Stimulated activated CD4-positive, alpha-beta T cell treated with anti-CD3 and anti-CD28 coated beads, Interleukin-1b, Interleukin-23, amount 100 ng/mL, for 48 hours (primary cell): Measurements from ENCODE around the gene CCDC187.

Source experiments
- DNase-seq: peaks from one replicate; pipeline ENCODE4 v3.0.0-alpha.2; 2020

Gene CCDC187

DNA sequence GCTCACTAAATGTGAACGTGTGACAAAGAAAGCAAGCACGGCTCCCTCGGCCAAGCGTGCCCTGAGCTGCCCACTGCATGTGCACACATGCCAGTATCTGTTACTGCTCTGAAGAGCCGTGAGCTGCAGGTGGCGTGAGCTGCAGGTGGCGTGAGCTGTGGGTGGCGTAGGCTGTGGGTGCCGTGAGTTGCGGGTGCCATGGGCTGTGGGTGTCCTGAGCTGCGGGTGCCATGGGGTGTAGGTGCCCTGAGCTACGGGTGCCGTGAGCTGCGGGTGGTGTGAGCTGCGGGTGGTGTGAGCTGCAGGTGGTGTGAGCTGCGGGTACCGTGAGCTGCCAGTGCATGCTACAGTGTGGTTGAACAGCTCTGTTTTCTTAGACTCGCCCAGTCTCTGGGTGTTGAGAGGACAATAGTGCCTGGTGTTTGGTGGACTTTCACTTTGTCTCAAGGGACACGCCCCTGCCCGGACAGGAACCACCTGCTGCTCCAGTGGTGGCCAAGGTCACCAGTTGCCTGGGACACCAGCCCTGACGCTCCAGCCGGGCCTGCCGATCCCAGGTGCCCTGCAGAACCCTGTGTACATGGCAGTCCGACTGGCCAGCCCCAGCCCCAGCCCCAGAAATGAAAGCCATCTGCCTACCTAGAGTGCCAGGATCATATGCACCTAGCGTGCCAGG is 6.7 kb downstream of the CCDC187 start:
- no peak for DNase-seq

- DNase-seq, result no peak
Observed at GRCh38 chr9:136296434-136297015, 7.4 kb downstream of the CCDC187 start.

DNA sequence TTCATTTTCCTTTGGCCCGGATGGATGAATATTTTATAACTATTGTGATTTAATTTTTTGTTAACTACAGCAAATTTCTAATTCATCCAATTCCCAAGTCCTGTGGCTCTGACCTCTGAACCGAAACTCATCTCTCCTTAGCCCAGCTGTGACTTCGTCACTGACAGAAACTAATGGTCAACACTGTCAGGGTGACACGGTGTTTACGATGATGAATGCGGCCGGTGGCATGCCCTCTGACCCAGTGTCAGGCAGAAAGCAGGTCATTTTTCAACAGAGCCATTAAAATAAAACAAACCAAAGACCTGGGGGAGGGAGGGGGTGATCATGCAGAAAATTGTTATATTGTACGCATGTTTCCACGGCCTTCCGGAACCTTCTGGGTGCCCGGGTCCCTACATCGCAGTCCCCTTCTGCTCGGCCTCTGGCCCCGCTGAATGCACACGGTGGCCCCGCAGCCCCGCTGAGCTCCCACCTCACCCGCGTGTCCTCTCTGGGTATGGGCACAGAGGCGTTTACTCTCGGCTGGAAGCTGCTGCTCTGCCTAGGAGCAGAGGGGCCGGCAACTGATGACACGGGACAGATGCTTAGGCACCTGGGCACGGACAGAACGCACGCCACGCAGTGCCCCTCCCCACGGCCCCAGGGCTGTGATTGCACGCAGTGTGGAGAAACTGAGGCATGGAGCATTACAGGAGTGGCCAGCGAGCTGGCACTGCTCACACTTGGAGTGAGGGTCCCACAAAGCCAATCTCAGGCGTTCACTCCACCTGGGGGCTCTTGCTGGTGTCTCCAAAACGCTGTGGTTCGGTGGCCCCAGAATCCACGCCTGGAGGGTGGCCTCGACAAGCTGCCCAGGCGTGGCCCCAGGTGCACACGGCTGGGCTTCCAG is 8.1 kb downstream of the CCDC187 start:
- no peak for DNase-seq

DNA sequence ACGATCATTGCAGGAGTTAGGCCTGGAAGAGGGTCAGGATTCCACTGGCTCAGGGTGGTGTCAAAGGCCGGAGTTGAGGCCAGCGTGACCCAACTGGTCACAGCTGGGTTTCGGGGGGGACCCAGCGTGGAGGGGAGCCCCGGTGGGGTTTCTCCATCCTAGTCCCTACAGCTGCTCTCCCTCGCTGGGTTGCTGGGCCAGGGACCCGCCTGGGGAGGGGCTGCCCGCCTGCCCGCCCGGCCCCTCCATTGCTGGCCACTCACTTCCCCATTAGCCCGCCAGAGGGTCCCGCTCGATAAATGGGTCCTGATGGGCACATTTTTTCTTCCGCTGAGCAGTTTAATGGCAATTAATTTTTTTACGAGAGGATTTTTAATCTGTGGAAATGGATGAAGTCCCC is 8.8 kb downstream of the CCDC187 start:
- DNase-seq, result no peak

- DNase-seq, result no peak
Observed at GRCh38 chr9:136294437-136294836, 9.5 kb downstream of the CCDC187 start.

DNA sequence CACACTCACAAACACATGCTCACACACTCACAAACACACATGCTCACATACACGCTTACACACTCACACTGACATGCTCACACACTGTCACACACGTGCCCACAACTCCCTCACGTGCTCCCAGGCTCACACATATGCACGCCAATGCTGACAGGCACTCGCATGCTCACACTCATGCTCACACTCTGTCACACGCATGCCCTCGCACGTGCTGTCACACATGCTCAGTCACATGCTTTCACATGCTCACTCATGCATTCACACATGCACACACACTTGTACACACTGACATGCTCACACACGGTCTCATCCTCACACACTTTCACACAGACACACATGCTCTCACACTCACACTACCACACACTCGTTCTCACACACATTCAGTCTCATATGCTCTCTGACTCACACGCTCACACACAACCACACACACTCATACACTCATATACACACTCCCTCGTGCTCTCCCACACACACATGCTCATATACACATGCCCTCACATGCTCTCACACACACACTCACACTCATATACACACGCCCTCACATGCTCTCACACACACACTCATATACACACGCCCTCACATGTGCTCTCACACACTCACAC is 10.3 kb downstream of the CCDC187 start:
- no peak for DNase-seq

DNA sequence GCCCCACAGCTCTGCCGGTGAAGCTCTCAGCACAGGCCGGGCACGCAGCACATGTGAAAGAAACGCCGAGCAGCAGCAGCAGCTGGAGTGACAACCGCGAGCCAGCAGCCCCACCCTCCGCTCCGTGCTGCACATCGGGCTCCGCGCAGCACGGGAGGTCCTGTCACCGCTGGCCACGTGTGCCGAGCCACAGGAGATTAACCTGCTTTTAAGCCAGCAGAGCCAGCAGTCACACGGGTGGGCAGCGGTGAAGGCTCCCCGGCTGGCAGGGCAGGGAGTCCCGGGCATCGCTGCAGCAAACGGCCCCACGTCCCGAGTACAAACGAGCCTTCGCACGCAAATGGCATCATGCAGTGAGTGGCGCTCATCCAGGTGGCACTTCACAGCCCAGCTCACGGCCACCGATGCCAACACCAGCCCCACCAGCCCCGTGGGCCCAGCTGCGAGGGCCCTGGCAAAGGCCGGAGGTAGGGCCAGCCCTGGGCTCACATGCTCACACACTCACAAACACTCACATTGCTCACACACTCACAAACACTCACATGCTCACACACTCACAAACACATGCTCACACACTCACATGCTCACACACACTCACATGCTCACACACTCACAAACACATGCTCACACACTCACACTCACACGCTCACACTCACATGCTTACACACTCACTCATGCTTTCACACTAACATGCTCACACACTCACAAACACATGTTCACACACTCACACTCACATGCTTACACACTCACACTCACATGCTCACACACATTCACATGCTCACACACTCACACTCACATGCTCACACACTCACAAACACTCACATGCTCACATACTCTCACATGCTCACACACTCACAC is 11.1 kb downstream of the CCDC187 start:
- DNase-seq, result no peak

DNA sequence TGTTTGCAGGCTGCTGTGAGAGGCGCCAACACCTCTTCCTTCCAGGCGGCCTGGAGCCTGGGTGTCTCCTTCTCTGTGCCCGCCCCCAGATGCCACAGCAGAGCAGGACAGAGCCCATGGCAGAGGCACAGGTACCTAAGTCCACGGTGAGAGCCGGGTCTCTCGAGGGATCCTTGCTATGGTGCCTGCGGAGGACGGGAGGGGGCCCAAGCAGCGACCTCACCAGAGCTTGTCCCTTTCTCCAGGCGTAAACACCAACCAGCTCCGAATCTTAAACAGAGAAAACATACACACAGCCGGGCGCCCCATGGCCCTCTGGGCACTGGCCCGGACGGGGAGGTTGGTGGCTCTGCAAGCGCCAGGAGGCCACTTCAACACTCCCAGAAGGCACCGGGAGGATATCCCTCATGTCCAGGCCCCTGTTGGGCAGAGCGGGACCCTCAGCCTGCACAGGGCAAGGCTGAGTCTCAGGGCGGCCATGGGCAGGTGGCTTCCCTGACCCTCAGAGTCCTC is 11.8 kb downstream of the CCDC187 start:
- no peak for DNase-seq

- DNase-seq, result no peak
Observed at GRCh38 chr9:136291306-136292025, 12.4 kb downstream of the CCDC187 start.

- no peak for DNase-seq
Observed at GRCh38 chr9:136290508-136291000, 13.3 kb downstream of the CCDC187 start.

DNA sequence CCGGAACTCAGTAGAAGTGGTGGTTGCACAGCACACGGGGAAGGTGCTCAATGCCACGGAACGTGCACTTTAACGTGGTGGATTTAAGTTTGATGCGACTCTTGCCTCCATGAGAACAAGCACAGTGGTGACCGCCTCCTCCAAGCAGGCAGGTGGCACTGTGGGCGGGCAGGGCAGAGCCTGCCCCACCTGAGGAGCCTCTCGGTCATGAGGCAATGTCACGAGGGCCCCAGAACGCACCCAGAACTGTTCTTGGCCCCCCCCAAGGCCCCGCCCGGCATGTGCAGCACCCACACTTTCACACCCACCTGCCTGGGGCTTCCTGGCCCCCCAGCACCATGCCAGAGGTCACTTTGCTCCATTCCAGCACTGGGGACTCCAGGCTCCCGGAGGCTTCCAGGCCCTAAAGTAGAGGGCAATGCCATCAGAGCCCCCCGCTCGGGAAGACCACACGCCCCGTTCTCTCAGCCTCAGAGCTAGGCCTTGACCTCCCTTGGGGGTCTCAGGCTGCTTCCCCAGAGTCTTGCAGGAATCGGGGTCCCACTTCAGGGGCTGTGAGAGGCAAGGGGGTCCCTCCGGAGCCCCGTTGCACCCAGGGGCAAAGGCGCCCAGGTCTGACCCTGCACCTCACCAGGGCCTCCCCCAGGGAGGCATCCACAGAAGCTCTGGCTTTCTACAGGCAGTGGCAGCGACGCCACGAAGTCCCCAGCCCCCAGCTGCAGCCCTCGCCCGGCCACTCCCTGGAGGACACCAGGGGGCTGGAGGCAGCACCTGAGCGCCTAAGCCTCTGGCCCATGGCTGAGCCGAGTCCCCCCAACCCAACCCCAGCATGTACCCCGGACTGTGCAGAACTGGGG is 14.0 kb downstream of the CCDC187 start:
- DNase-seq, result no peak

DNA sequence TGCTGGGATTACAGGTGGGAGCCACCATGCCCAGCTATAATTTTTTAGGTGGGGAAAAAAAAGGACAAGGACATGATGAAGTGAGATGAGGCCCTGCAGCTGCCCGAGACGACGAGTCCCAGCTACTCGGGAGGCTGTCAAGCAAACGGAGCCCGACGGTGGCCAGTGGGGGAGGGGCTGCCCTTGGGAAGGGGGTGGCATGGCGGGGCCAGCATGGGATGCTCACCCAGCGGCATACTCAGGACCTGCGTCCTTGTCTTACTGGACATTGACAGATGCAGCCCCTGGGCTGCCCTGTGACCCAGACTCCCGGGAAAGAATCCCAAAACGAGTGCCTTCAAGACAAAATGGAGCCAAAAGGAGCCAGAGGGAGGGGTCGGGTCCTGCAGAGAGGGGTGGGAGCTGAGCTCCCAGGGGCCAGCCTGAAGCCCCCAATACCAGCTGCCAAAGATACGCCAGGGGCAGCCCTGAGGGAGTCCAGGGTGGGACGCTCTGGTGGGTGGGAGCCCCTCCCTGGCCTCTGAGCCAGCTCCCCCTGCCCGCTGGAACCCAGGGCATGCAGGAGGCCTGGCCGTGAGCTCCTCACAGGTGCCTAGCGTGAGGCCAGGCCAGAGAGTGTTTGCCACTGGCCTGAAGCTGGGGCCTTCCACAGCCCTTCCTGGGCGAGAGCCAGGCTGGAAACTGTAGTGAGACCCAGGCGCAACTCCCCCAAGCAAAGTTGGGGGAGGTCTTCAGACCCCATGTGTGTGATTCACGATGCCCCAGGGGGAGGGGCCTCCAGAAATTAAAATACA is 15.7 kb downstream of the CCDC187 start:
- DNase-seq, result no peak

GRCh38 chr9:136286987-136287379 is 16.9 kb downstream of the CCDC187 start:
- DNase-seq, result no peak

DNA sequence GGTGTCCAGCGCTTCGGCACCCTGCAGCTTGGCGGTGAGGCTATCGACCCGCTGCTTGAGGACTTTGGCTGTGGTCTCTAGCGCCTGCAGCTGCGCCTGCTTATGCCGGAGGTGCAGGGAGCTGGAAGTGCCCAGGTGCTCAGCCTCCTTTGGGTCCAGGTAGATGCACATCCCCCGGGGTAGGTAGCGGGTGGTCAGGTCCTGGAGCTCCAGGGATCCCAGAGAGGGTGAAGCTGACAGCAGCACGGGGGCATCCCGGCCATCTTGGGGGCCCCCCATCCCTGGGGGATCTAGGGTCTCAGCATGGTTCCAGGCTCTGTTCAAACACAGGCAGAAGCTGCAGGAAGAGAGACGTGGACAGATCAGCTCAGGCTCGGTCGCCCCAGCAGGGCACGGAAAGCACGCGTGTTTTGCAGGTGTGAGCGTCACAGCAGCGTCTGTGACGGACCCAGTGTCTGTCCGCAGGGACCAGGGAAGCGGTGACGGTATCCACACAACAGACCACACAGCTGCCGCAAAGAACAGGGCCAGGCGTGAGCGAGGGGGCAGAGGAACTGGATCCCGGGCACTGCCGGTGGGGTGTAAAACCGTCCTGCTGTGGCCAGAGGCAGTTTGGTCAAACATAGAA is 17.4 kb downstream of the CCDC187 start:
- no peak for DNase-seq

DNA sequence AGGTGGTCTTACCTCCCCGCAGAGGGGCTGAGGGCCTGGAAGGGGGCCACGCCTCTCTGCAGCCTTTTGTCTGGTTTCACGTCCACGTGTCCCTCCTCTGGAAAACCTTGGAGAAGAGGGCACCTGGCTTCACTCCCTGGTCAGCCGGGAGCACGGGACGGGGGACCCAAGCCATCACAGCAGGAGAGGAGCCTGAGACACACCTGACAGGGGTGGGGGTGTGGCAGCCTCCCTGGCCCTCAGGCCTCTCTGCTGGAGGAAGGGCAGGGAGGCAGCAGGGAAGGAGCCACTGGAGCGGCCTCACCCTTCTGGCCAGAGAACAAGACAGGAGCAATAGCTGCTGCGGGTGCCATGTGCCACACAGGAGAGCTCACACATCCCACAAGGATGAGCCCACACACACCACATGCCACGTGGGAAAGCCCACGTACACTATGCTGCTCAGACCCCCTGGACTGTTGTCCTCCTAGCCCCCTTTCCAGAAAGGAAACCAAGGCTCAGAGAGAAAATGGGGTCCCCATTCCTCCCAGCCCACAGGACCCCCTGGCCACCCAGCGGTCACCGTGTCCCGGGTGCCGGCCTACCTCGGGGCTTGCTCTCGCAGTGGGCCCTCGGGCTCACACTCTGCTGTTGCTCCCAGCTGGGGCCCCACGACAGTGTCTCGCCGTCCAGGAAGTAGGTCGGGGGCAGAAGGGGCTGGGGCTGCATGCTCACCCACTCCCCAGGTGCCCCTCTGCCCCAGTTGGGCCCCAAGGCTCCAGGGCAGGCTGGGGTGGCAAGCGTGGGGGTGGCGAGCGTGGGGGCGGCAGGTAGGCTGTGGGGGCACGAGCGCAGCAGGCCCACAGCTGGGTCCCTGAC is 18.2 kb downstream of the CCDC187 start:
- no peak for DNase-seq

- no peak for DNase-seq
Observed at GRCh38 chr9:136284951-136285350, 18.9 kb downstream of the CCDC187 start.

- DNase-seq, result no peak
Observed at GRCh38 chr9:136284311-136284710, 19.6 kb downstream of the CCDC187 start.
